HG03196 (cell line): ENCODE results near the gene LY6G6F.
"Not testable (repeated sequence)": the region's sequence is repeated elsewhere in the genome, so short reads cannot be mapped to it uniquely, and the experiment has no call there.

ENCODE experiments used
- ATAC-seq: cut with Tn5 transposase; IDR thresholded peaks from one replicate; pipeline ENCODE4 v1.9.1; 2021; ENCODE audit not compliant: unreplicated experiment

LY6G6F gene

DNA sequence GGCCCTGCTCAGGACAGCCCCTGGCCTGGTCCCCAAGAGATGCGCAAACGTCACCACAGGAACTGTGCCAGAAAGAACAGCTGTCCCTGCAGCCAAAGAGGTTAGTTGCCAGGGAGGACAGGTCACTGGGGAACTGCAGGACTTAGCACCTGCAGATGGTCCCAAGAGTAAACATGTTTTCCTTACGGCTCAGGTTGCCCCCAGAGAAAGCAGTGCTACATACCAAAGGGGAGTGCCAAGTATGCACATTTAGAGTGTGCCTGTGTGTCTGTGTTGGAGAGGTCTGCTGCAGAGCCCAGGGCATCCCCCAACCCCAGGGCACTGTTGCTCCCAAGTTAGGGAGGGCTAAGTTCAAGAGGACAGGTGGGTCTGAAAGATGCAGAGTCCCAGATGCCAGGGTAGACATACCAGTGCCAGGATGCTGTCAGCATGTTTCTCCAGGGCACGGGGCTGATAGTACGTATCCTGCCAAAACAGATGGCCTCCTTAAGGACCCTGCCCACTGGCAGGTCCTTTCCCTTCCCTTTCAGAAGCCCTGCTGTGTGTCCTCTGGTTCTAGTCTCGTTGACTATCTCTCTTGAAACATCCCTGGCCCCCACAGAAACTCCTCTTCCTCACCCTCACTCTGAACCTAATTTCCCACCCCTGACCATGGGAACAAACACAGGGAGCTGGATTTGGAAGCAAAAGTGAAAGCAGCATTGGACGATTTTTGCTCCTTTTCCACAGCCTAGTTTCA, 4.8 kb upstream of the LY6G6F start:
- no peak for ATAC-seq

GRCh38 chr6:31702405-31702818, 4.3 kb upstream of the LY6G6F start:
- ATAC-seq: no peak

DNA sequence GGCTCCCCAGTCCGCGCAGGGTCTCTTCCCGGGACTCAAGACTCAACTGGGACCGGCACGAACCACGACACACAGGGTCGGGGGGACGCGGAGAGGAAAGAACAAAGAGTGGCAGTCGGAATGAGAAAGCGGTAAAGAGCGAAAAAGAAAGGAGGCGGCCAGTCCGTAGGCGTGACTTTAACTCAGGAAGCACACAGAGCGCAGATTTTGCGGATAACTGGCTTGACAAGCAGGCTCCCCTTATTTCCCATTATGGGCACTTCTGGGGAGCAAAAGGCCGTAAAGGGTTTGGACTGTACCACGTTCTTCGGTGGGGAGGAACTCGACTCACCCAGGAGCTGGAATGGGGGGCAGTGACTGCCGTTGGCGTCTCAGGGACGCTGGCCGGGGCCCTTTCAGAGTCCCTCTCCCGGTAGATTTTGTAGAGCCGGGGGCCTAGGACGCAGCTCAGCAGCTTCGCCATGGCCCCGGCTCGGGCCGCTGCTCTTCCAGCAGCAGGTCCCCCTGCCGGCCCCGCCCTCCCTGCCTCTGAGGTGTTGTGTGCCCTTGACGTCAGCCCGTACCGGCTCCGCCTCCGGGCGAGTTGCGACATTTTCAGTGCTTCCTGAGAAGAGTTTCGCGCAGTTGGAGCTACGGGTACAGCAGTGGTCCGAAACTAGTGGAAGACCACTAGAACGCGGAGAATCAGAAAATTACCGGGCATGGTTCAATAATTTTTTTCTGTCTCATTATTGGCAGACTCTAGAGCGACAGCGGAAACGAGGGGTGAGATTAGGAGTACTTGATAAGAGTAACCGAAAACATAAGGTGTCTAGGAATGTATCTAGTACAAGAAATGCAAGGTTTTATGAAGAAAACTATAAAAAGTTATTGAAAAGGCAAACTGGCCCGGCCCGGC, 3.6 kb upstream of the LY6G6F start, which contains the start of gene ABHD16A:
Gene ABHD16A (minus strand): TSS at position 506 of the 898 bp plus-strand sequence. CDS start 43 bp downstream, at position 463.
- peak; percentile 86 for ATAC-seq

DNA sequence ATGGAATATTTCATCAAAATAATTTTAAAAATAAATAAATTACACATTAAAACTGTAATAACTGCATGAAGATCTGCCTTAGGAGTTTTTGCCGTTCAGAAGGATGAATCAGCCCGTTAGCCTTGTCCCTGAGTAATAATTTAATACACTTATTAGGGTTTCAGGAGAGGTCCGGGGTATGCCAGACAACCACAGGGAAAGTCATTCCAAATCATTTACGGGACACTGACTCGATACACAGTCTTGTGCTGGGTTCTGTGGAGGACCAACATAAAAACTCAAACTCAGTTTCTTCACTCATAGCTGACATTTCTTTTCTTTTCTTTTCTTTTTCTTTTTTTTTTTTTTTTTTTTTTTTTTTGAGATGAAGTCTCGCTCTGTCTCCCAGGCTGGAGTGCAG, 735 bp upstream of the LY6G6F start:
- no peak for ATAC-seq

DNA sequence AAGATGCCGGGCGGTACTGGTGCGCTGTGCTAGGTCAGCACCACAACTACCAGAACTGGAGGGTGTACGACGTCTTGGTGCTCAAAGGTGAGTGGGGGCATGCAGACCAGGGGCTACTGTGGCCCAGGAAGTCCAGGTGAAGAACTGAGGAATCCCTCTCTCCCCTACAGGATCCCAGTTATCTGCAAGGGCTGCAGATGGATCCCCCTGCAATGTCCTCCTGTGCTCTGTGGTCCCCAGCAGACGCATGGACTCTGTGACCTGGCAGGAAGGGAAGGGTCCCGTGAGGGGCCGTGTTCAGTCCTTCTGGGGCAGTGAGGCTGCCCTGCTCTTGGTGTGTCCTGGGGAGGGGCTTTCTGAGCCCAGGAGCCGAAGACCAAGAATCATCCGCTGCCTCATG, 1.0 kb downstream of the LY6G6F start:
- no peak for ATAC-seq

GRCh38 chr6:31708224-31708623, 1.6 kb downstream of the LY6G6F start:
- no peak for ATAC-seq

DNA sequence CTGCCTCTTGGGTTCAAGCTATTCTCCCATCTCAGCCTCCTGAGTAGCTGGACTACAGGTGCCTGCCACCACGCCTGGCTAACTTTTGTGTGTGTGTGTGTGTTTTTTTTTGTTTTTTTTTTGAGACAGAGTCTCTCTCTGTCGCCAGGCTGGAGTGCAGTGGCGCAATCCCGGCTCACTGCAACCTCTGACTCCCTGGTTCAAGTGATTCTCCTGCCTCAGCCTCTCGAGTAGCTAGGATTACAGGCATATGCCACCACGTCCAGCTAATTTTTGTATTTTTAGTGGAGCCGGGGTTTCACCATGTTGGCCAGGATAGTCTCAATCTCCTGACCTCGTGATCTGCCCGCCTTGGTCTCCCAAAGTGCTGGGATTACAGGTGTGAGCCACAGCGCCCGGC, 2.5 kb downstream of the LY6G6F start:
- not testable (repeated sequence) for ATAC-seq

GRCh38 chr6:31710523-31711219, 4.0 kb downstream of the LY6G6F start:
- ATAC-seq: no peak

GRCh38 chr6:31711233-31711632, 4.6 kb downstream of the LY6G6F start:
- no peak for ATAC-seq

GRCh38 chr6:31712296-31712695, 5.6 kb downstream of the LY6G6F start:
- no peak for ATAC-seq

DNA sequence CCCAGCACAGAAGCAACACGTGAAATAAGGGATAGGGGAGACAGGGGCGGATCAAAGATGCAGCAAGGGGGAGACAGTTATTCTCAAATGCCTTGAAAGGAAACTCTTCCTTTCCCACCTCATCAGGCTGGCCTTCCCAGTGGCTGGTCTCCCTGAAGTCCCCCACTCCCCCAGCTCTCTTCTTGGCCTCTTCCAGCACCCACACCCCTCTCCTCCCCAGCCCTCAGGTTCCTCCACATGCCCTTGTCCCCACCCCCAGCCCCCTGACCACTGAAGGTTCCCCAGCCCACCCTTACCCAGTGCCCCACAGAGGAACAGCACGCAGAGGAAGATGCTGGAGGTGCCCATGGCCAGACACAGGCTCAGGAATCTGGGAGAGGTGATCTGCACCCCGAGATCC, 6.8 kb downstream of the LY6G6F start:
- ATAC-seq: no peak

DNA sequence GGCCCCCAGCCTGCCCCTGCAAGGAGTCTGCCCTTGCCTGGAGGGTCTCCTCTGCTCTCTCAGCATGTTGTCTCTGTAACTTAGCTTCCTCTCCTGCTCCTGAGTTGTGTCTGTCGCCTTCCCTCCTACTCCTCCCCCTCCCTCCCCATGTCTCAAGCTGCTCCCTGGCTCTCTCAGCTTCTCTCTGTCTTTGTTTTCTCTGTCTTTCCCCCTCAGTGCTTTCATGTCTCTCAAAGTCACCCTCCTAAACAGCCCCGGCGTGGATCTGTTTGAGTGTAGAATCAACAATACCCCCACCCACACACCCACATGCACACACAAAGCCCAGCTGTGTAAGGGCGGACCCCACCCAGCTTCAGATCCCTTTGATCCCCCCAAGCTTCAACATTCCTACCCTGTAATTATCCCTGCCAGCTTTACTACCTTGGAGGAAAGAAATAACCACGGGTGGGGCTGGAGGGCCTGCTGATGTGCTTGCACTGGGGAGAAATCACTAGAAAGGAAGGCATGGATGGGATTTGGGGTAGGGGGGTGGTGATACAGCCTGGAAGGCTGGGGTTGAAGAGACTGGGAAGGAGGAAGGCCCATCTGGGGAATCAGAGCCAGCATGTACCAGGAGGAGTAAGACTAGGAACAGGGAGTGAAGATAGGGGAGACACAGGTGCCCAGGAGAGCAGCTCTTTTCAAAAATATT, 7.5 kb downstream of the LY6G6F start:
- ATAC-seq: no peak

DNA sequence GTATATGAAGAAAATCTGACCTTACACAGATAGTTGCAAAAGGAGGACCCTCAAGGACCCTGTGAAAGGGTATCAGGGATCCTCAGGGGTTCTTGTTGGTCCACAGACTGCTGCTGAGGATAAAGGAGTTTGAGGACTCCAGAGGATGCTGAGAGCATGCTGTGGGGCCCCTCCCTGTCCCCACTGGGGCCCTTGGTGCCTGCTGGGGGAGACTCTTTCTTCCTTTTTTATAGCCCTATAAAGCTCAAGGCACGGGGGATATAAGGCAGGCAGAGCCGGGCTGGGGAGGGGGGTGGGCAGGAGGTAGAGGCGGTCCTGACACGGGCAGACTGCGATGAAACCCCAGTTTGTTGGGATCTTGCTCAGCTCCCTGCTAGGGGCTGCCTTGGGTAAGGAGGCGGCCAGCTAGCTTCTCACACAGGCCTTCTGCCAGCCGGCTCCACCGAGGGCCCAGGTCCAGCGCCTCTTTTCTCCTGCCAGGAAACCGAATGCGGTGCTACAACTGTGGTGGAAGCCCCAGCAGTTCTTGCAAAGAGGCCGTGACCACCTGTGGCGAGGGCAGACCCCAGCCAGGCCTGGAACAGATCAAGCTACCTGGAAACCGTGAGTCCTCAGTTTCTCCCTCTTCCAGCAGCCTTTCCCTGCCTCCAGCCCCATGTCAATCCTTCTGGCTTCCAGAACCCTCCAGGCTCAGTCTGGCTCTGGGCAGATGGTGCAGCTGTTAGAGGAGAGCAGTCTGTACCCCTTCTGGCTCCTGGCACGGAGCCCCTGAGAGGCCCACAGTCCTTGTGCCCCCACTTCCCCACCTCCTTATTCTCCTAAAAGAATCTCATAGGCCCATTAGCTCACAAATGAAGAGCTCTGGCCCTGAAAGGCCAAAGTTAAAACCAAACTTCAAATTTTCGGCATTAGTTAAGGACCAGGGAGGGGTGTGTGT, 8.6 kb downstream of the LY6G6F start, which contains the start of gene LY6G6D:
Gene LY6G6D (plus strand): TSS at position 327 of the 937 bp plus-strand sequence. CDS start 8 bp downstream, at position 335.
- ATAC-seq: no peak

- ATAC-seq: no peak
These were observed 11.0 kb downstream of the LY6G6F start for GRCh38 chr6:31717499-31718222.

- no peak for ATAC-seq
These were observed 11.6 kb downstream of the LY6G6F start for GRCh38 chr6:31718265-31718664.

- ATAC-seq: no peak
These were observed 12.3 kb downstream of the LY6G6F start for GRCh38 chr6:31719001-31719400.

DNA sequence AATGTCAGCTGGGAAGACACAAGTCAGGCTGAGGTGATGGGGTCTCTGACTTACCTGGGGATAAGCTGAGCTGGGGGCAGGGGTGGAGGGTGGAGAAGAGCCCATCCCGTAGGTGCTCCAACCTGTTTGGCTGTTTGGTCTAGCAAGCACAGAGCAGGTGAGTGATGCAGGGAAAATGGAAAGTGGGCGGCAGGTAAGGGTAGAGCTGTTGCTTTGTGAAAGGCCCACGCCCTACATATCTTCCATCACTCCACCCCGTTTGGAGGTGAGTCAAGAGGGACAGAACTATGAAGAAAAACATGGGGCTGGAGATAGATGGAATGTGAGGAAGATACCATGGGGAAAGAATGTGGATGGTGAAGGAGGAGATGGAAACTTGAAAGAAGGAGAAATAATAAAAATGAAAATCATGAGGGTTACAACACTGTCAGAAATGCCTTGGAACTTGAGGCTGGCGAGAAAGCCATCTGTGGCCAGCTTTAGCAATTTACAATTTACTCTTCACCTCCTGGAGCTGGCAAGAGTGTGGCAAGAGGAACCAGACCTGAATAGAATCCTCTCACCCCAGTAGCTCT, 13.6 kb downstream of the LY6G6F start:
- no peak for ATAC-seq

GRCh38 chr6:31721351-31722020, 14.8 kb downstream of the LY6G6F start, which contains the start of gene LY6G6C:
LY6G6C (minus strand) TSS chr6:31721746; CDS start chr6:31721679, 67 bp downstream.
- ATAC-seq: no peak
